CD14-positive monocyte (primary cell): ENCODE measurements around the gene ZSCAN10. TPM values are rescaled to one million over a fixed set of nuclear protein-coding genes. Genes with fewer than 3 reads are reported as not detected.

Experiments
- DNase-seq, 3 donors: peaks; one replicate each; pipeline ENCODE4 v3.0.0-alpha.2; 2011 to 2022
- H2AFZ ChIP-seq: 2 replicates; pipeline ENCODE4 v1.6.0; 2012; ENCODE audit warnings: mild to moderate bottlenecking, low read depth, low read length, inconsistent platforms; ENCODE audit not compliant: insufficient read depth, poor library complexity, severe bottlenecking
- H3K27ac ChIP-seq, 2 donors: 1 replicate in 1 of 2; 2 replicates in 1 of 2; pipeline ENCODE4 v1.5.1; 2012 to 2013; ENCODE audit warnings: low read length in 2 of 2, control low read depth in 1 of 2, inconsistent platforms in 1 of 2, low read depth in 1 of 2, mild to moderate bottlenecking in 1 of 2
- H3K27me3 ChIP-seq, 2 donors: one replicate each; pipeline versions ENCODE4 v1.6.0 to v1.6.1; 2011 to 2013; ENCODE audit warnings: low read length in 2 of 2; ENCODE audit not compliant: control insufficient read depth in 2 of 2, insufficient read depth in 2 of 2
- H3K36me3 ChIP-seq, 2 donors: replicated peaks in 1 of 2; 1 replicate in 1 of 2; 2 replicates in 1 of 2; pipeline versions ENCODE4 v1.5.1 to v1.6.1; 2012 to 2013; ENCODE audit warnings: low read length in 2 of 2, control low read depth in 1 of 2, inconsistent platforms in 1 of 2, mild to moderate bottlenecking in 1 of 2; ENCODE audit not compliant: insufficient read depth in 2 of 2, control insufficient read depth in 1 of 2
- H3K4me1 ChIP-seq, 2 donors: 1 replicate in 1 of 2; 2 replicates in 1 of 2; pipeline versions ENCODE4 v1.5.1 to v1.6.1; 2012 to 2013; ENCODE audit warnings: low read length in 2 of 2, control low read depth in 1 of 2, inconsistent platforms in 1 of 2, mild to moderate bottlenecking in 1 of 2, moderate library complexity in 1 of 2; ENCODE audit not compliant: insufficient read depth in 2 of 2, control insufficient read depth in 1 of 2
- H3K4me2 ChIP-seq: replicated peaks from 2 replicates; pipeline ENCODE3; 2012; ENCODE audit warnings: low read length, moderate library complexity, mild to moderate bottlenecking; ENCODE audit not compliant: poor library complexity, severe bottlenecking; ENCODE audit errors: extremely low read depth
- H3K4me3 ChIP-seq, 3 experiments: fragments of 200-600 bp in 1 of 3; sonication (generic) in 1 of 3; replicated peaks in 1 of 3; 1 replicate in 2 of 3; 2 replicates in 1 of 3; pipeline ENCODE4 v1.5.1; 2011 to 2013; ENCODE audit warnings: low read length in 3 of 3, mild to moderate bottlenecking in 3 of 3, control low read depth in 2 of 3, low read depth in 2 of 3, inconsistent platforms in 1 of 3, moderate library complexity in 1 of 3
- H3K79me2 ChIP-seq: 2 replicates; pipeline ENCODE4 v1.6.0; 2012; ENCODE audit warnings: mild to moderate bottlenecking, control low read depth, inconsistent platforms, low read length, moderate library complexity; ENCODE audit not compliant: insufficient read depth
- H3K9ac ChIP-seq: 2 replicates; pipeline ENCODE4 v1.6.0; 2017; ENCODE audit warnings: low read length, mild to moderate bottlenecking; ENCODE audit not compliant: insufficient read depth, poor library complexity, severe bottlenecking
- H3K9me3 ChIP-seq, 2 donors: replicated peaks in 1 of 2; 1 replicate in 1 of 2; 2 replicates in 1 of 2; pipeline versions ENCODE4 v1.5.1 to v1.6.1; 2012 to 2013; ENCODE audit warnings: low read length in 2 of 2, control low read depth in 1 of 2; ENCODE audit not compliant: control insufficient read depth in 1 of 2, insufficient read depth in 1 of 2
- H4K20me1 ChIP-seq: 2 replicates; pipeline ENCODE4 v1.6.0; 2012; ENCODE audit warnings: mild to moderate bottlenecking, low read length, control low read depth, moderate library complexity; ENCODE audit not compliant: insufficient read depth
- H3K27ac Mint-ChIP-seq, 7 donors: one replicate each; pipeline ENCODE4 v1.8.0; 2020; ENCODE audit warnings: mild to moderate bottlenecking in 7 of 7, mixed read lengths in 7 of 7, moderate library complexity in 6 of 7, inconsistent platforms in 2 of 7
- H3K27me3 Mint-ChIP-seq, 3 donors: one replicate each; pipeline ENCODE4 v1.8.0; 2021 to 2022; ENCODE audit warnings: low read depth in 3 of 3, mild to moderate bottlenecking in 3 of 3, mixed read lengths in 3 of 3, moderate library complexity in 3 of 3, inconsistent platforms in 1 of 3
- H3K36me3 Mint-ChIP-seq, 2 donors: one replicate each; pipeline ENCODE4 v1.8.0; 2020; ENCODE audit warnings: mixed read lengths in 2 of 2, inconsistent platforms in 1 of 2, mild to moderate bottlenecking in 1 of 2
- H3K4me1 Mint-ChIP-seq: one replicate; pipeline ENCODE4 v1.8.0; 2020; ENCODE audit warnings: mild to moderate bottlenecking, mixed read lengths
- H3K4me3 Mint-ChIP-seq, 2 donors: one replicate each; pipeline ENCODE4 v1.8.0; 2020; ENCODE audit warnings: mild to moderate bottlenecking in 2 of 2, mixed read lengths in 2 of 2, moderate library complexity in 1 of 2
- H3K9me3 Mint-ChIP-seq, 7 donors: one replicate each; pipeline ENCODE4 v1.8.0; 2020 to 2022; ENCODE audit warnings: mixed read lengths in 7 of 7, mild to moderate bottlenecking in 6 of 7, moderate library complexity in 6 of 7, inconsistent platforms in 2 of 7
- CTCF ChIP-seq: fragments of 200-600 bp; IDR thresholded peaks from one replicate; pipeline ENCODE4 v1.8.0; 2022; ENCODE audit warnings: antibody characterized with exemption, mild to moderate bottlenecking
- WGBS: methylation state at CpG from one replicate; pipeline ENCODE4 v1.1.5; 2013; ENCODE audit warnings: missing lambda C conversion rate; ENCODE audit not compliant: insufficient coverage; 5-methylcytosine and 5-hydroxymethylcytosine counted together
- intact Hi-C, 2 donors: fragments of 100-400 bp; cut with micrococcal nuclease; formaldehyde crosslinking; loops; one replicate each; pipeline versions ENCODE4 v1.15.0 to v1.15.1; 2023
- polyA plus RNA-seq, 3 donors: library from polyadenylated mRNA; depleted of rRNA in 1 of 3; unstranded in 2 of 3; stranded (reverse) in 1 of 3; fragments of 300-500 nt in 2 of 3; fragments of >200 nt in 1 of 3; fragmentation: Illumina TruSeq in 2 of 3; gene quantifications; 1 replicate in 2 of 3; 2 replicates in 1 of 3; pipeline ENCODE4 v1.2.3, GENCODE V29; 2012 to 2021
- small RNA-seq: library from RNA; depleted of rRNA; stranded (forward); fragments of <200 nt; gene quantifications from one replicate; pipeline ENCODE3, GENCODE V24; 2012; ENCODE audit warnings: low read depth; ENCODE audit not compliant: insufficient read length

ZSCAN10 gene
- polyA plus RNA-seq, 3 donors = 0.29 TPM; not detected in 2

- no CpG with 5 or more reads among the region's 3 CpGs for WGBS
- Histone ChIP-seq H3K36me3 (no peaks in the 10 kb centered on the region), H3K4me3 (no peak overlapping the region), H3K4me2 (no peak overlapping the region), H3K27ac (no peak overlapping the region), H3K4me1 (peaks cover 21 to 39% of the 10 kb centered on the region in 2 donors), H3K27me3 (peaks cover 22 to 57% of the 10 kb centered on the region in 2 donors), H2AFZ (no peak overlapping the region), H4K20me1 (no peaks in the 10 kb centered on the region), H3K9me3 (peaks cover 0 to 11% of the 10 kb centered on the region in 2 donors), H3K9ac (no peak overlapping the region), H3K79me2 (no peaks in the 10 kb centered on the region)
- Mint-ChIP-seq H3K36me3 (peaks cover 8 to 11% of the 10 kb centered on the region in 2 donors), H3K27ac (no peak overlapping the region), H3K9me3 (peaks cover 0 to 12% (median 4%) of the 10 kb centered on the region in 7 donors), H3K4me3 (no peak overlapping the region), H3K27me3 (peaks cover 50 to 71% (median 70%) of the 10 kb centered on the region in 3 donors), H3K4me1 (peaks cover 23% of the 10 kb centered on the region)
- intact Hi-C loops = no loop called here
- TF ChIP-seq CTCF = no peak
- DNase-seq = peak in 1 of 3 donors; percentile 36
These were observed 56.7 kb downstream of the ZSCAN10 start for GRCh38 chr16:3042376-3042775.

GRCh38 chr16:3038896-3039295, 60.2 kb downstream of the ZSCAN10 start:
- no peaks in the 10 kb centered on the region for H3K79me2 ChIP-seq
- H3K4me2 ChIP-seq = no peak overlapping the region
- Mint-ChIP-seq H3K27me3 (peaks cover 56 to 82% (median 79%) of the 10 kb centered on the region in 3 donors), H3K27ac (no peak overlapping the region), H3K4me1 (peaks cover 17% of the 10 kb centered on the region), H3K9me3 (peaks cover 3 to 27% (median 14%) of the 10 kb centered on the region in 7 donors), H3K36me3 (peaks cover 8 to 14% of the 10 kb centered on the region in 2 donors), H3K4me3 (peak overlapping the region in 1 of 2 donors; percentile 85)
- intact Hi-C loops = no loop called here
- no peak overlapping the region for H3K4me3 ChIP-seq
- H3K9ac ChIP-seq = no peak overlapping the region
- peaks cover 37 to 70% of the 10 kb centered on the region in 2 donors for H3K27me3 ChIP-seq
- WGBS = 81% methylated on average over 4 of the region's 5 CpGs
- DNase-seq = no peak
- peaks cover 14 to 30% of the 10 kb centered on the region in 2 donors for H3K4me1 ChIP-seq
- H4K20me1 ChIP-seq = no peaks in the 10 kb centered on the region
- H3K9me3 ChIP-seq = peaks cover 0 to 19% of the 10 kb centered on the region in 2 donors
- H3K27ac ChIP-seq = no peak overlapping the region
- no peaks in the 10 kb centered on the region for H3K36me3 ChIP-seq
- H2AFZ ChIP-seq = no peak overlapping the region
- no peak for TF ChIP-seq CTCF

Small RNA genes within 50 kb of the gene (small RNA-seq; reads per million reads assigned to genes)
- 2.8 reads per million, percentile 19 among the genes with 10 or more reads in this experiment for gene RNU1-22P

Other genes with a start within 250 kb of the ZSCAN10 start
- not detected for gene PRSS22, start 241.1 kb downstream of the ZSCAN10 start, polyA plus RNA-seq
- 10 to 100 TPM; 10.9 to 14.8 (median 12.7) TPM for gene FLYWCH2, start 216.1 kb downstream of the ZSCAN10 start, polyA plus RNA-seq
- 10 to 100 TPM in 1 of 3 donors, 1 to 10 TPM in 2; 5.0 to 42.7 (median 7.1) TPM for gene FLYWCH1, start 187.4 kb downstream of the ZSCAN10 start, polyA plus RNA-seq
- gene KREMEN2, start 135.0 kb downstream of the ZSCAN10 start, polyA plus RNA-seq = under 1 TPM in 1 of 3 donors, not detected in 2; 0.09 TPM
- 10 to 100 TPM in 1 of 3 donors, 1 to 10 TPM in 2; 6.3 to 14.2 (median 8.9) TPM for gene PAQR4, start 129.9 kb downstream of the ZSCAN10 start, polyA plus RNA-seq
- 1 to 10 TPM in 2 of 3 donors, under 1 TPM in 1; 0.39 to 3.2 (median 3.0) TPM for gene PKMYT1, start 118.8 kb downstream of the ZSCAN10 start, polyA plus RNA-seq
- 1 to 10 TPM in 1 of 3 donors, not detected in 2; 2.1 TPM for gene CLDN9, start 86.4 kb downstream of the ZSCAN10 start, polyA plus RNA-seq
- not detected for gene CLDN6, start 81.1 kb downstream of the ZSCAN10 start, polyA plus RNA-seq
- gene TNFRSF12A, start 78.9 kb downstream of the ZSCAN10 start, polyA plus RNA-seq = 1 to 10 TPM; 2.9 to 6.2 (median 5.7) TPM
- gene HCFC1R1, start 75.4 kb downstream of the ZSCAN10 start, polyA plus RNA-seq = 10 to 100 TPM; 16.7 to 27.1 (median 19.9) TPM
- 10 to 100 TPM; 42.4 to 59.2 (median 57.7) TPM for gene THOC6, start 75.3 kb downstream of the ZSCAN10 start, polyA plus RNA-seq
- not detected for gene BICDL2, start 62.4 kb downstream of the ZSCAN10 start, polyA plus RNA-seq
- 10 to 100 TPM in 1 of 3 donors, 1 to 10 TPM in 1, under 1 TPM in 1; 0.71 to 26.6 (median 2.6) TPM for gene MMP25, start 52.7 kb downstream of the ZSCAN10 start, polyA plus RNA-seq
- gene IL32, start 33.7 kb downstream of the ZSCAN10 start, polyA plus RNA-seq = 1 to 10 TPM in 2 of 3 donors, under 1 TPM in 1; 0.53 to 8.0 (median 5.6) TPM
- gene ZNF205, start 13.3 kb upstream of the ZSCAN10 start, polyA plus RNA-seq = 1 to 10 TPM; 1.0 to 6.7 (median 1.3) TPM
- gene ZNF213, start 35.7 kb upstream of the ZSCAN10 start, polyA plus RNA-seq = 1 to 10 TPM; 1.5 to 2.6 (median 1.8) TPM
- gene OR1F1, start 88.9 kb upstream of the ZSCAN10 start, polyA plus RNA-seq = not detected
- gene ZNF200, start 135.9 kb upstream of the ZSCAN10 start, polyA plus RNA-seq = 1 to 10 TPM; 2.0 to 2.8 (median 2.5) TPM
- 10 to 100 TPM; 37.7 to 78.0 (median 73.2) TPM for gene MEFV, start 157.3 kb upstream of the ZSCAN10 start, polyA plus RNA-seq
- gene ZNF263, start 184.2 kb upstream of the ZSCAN10 start, polyA plus RNA-seq = 10 to 100 TPM; 11.5 to 21.5 (median 13.1) TPM
- gene TIGD7, start 206.1 kb upstream of the ZSCAN10 start, polyA plus RNA-seq = 1 to 10 TPM in 1 of 3 donors, under 1 TPM in 2; 0.32 to 1.4 (median 0.64) TPM
- gene ZNF75A, start 206.2 kb upstream of the ZSCAN10 start, polyA plus RNA-seq = 10 to 100 TPM in 1 of 3 donors, 1 to 10 TPM in 2; 2.3 to 10.2 (median 2.8) TPM